Mesendoderm (in vitro differentiated cells): ENCODE results near the gene GMPPA.

ENCODE experiments used
- DNase-seq: peaks from one replicate; pipeline ENCODE4 v3.0.0; 2013
- H2AK5ac ChIP-seq: 2 replicates; pipeline ENCODE4 v1.6.1; 2013; ENCODE audit warnings: low read length, inconsistent platforms
- H2BK120ac ChIP-seq: 2 replicates; pipeline ENCODE4 v1.6.1; 2013; ENCODE audit warnings: low read depth, mild to moderate bottlenecking, low read length, moderate library complexity, mixed read lengths
- H2BK15ac ChIP-seq: replicated peaks from 2 replicates; pipeline ENCODE4 v1.6.1; 2013; ENCODE audit warnings: low read depth, mild to moderate bottlenecking, moderate library complexity
- H2BK5ac ChIP-seq: 2 replicates; pipeline ENCODE4 v1.6.1; 2013; ENCODE audit warnings: low read length, inconsistent platforms
- H3K18ac ChIP-seq: 2 replicates; pipeline ENCODE4 v1.6.1; 2013; ENCODE audit warnings: mild to moderate bottlenecking, low read length, mixed read lengths
- H3K23ac ChIP-seq: one replicate; pipeline ENCODE4 v1.6.1; 2013; ENCODE audit warnings: low read length
- H3K27ac ChIP-seq: 2 replicates; pipeline ENCODE4 v1.5.1; 2013; ENCODE audit warnings: low read depth, mild to moderate bottlenecking, inconsistent platforms, low read length, moderate library complexity
- H3K27me3 ChIP-seq: 2 replicates; pipeline ENCODE4 v1.6.1; 2013; ENCODE audit warnings: low read length, control low read depth, mild to moderate bottlenecking, inconsistent platforms; ENCODE audit not compliant: insufficient read depth, poor library complexity
- H3K36me3 ChIP-seq: 2 replicates; pipeline ENCODE4 v1.6.1; 2013; ENCODE audit warnings: low read length, inconsistent platforms; ENCODE audit not compliant: control insufficient read depth, insufficient read depth
- H3K4ac ChIP-seq: one replicate; pipeline ENCODE4 v1.6.1; 2013; ENCODE audit warnings: low read depth, mild to moderate bottlenecking, low read length, moderate library complexity
- H3K4me1 ChIP-seq: 2 replicates; pipeline ENCODE4 v1.6.1; 2013; ENCODE audit warnings: low read depth, low read length, inconsistent platforms; ENCODE audit not compliant: control insufficient read depth
- H3K4me2 ChIP-seq: 2 replicates; pipeline ENCODE4 v1.6.1; 2013; ENCODE audit warnings: low read length
- H3K4me3 ChIP-seq: 2 replicates; pipeline ENCODE4 v1.5.1; 2013; ENCODE audit warnings: mild to moderate bottlenecking, low read length
- H3K56ac ChIP-seq: one replicate; pipeline ENCODE4 v1.6.1; 2013; ENCODE audit warnings: low read length
- H3K79me1 ChIP-seq: 2 replicates; pipeline ENCODE4 v1.6.1; 2013; ENCODE audit warnings: low read length, inconsistent platforms
- H3K79me2 ChIP-seq: 2 replicates; pipeline ENCODE4 v1.6.1; 2013; ENCODE audit warnings: mild to moderate bottlenecking, low read length; ENCODE audit not compliant: control insufficient read depth, insufficient read depth
- H3K9ac ChIP-seq: 2 replicates; pipeline ENCODE4 v1.6.1; 2013; ENCODE audit warnings: low read length, inconsistent platforms
- H4K5ac ChIP-seq: one replicate; pipeline ENCODE4 v1.6.1; 2013; ENCODE audit warnings: low read length
- H4K8ac ChIP-seq: one replicate; pipeline ENCODE4 v1.6.1; 2013; ENCODE audit warnings: low read depth, mild to moderate bottlenecking, control low read depth, low read length, moderate library complexity
- WGBS: extraction: QIAGEN DNeasy Blood & Tissue Kit; methylation state at CpG from one replicate; pipeline ENCODE4 v1.1.7; 2013; ENCODE audit warnings: low lambda C conversion rate, missing lambda C conversion rate; ENCODE audit not compliant: insufficient coverage; ENCODE audit errors: extremely low coverage; 5-methylcytosine and 5-hydroxymethylcytosine counted together

GMPPA gene

DNA sequence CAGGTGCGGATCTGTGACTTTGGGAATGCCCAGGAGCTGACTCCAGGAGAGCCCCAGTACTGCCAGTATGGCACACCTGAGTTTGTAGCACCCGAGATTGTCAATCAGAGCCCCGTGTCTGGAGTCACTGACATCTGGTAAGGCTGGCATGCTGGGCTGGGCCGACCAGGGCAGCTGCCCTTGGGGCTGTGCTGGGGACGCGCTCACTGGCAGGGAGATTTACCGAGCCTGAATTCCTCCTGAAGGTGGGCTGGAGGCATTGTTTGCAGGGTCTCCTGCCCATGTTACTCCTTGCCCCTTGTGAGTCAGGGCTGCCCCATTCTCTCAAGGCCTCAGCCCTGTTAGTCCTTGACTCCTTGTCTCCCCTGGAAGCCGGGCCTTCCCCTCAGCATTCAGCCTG lies 18.7 kb upstream of the GMPPA start:
- no peaks in the 10 kb centered on the region for H3K4me1 ChIP-seq
- no peaks in the 10 kb centered on the region for H3K79me2 ChIP-seq
- H2BK15ac ChIP-seq = no peak overlapping the region
- no peak overlapping the region for H2BK5ac ChIP-seq
- H3K4me2 ChIP-seq = no peak overlapping the region
- H3K27me3 ChIP-seq = peaks cover 14% of the 10 kb centered on the region
- no peak overlapping the region for H2BK120ac ChIP-seq
- H3K9ac ChIP-seq = no peak overlapping the region
- no peaks in the 10 kb centered on the region for H3K36me3 ChIP-seq
- H3K23ac ChIP-seq = no peak overlapping the region
- H3K56ac ChIP-seq = no peak overlapping the region
- H3K27ac ChIP-seq = no peak overlapping the region
- no peak overlapping the region for H3K18ac ChIP-seq
- no peak overlapping the region for H3K4ac ChIP-seq
- no peak overlapping the region for H4K5ac ChIP-seq
- H3K4me3 ChIP-seq = no peak overlapping the region
- WGBS = no CpG with 5 or more reads among the region's 8 CpGs
- no peak overlapping the region for H4K8ac ChIP-seq
- DNase-seq = no peak
- H3K79me1 ChIP-seq = no peaks in the 10 kb centered on the region
- H2AK5ac ChIP-seq = no peak overlapping the region

DNA sequence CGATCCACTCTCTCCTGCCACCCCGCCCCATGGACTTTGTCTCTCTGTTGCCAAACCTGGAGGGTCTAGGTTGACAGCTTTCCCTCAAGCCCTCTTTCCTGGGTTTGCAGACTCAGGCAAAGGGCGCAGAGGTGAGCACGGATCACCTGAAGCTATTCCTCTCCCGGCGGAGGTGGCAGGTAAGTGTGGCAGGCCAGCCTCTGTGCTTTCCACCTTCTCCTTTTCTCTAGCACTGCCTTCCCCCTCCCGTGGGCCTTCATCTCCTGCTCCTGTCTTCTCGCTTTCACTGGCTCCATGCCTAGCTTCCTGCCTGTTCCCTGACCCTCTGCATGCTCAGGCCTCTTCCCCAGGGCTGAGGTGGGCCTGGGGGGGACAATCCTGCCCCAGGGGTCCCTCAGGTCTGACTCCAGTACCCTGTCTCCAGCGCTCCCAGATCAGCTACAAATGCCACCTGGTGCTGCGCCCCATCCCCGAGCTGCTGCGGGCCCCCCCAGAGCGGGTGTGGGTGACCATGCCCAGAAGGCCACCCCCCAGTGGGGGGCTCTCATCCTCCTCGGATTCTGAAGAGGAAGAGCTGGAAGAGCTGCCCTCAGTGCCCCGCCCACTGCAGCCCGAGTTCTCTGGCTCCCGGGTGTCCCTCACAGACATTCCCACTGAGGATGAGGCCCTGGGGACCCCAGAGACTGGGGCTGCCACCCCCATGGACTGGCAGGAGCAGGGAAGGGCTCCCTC lies 15.9 kb upstream of the GMPPA start:
- Histone ChIP-seq H3K4me2 (no peak overlapping the region), H3K27me3 (peaks cover 23% of the 10 kb centered on the region), H3K56ac (no peak overlapping the region), H2BK5ac (no peak overlapping the region), H3K23ac (no peak overlapping the region), H2AK5ac (no peak overlapping the region), H3K36me3 (no peaks in the 10 kb centered on the region), H4K8ac (no peak overlapping the region), H3K18ac (no peak overlapping the region), H3K4ac (no peak overlapping the region), H4K5ac (no peak overlapping the region), H3K4me1 (peaks cover 3% of the 10 kb centered on the region), H3K9ac (no peak overlapping the region), H2BK15ac (no peak overlapping the region), H3K4me3 (no peak overlapping the region), H3K79me1 (no peaks in the 10 kb centered on the region), H3K27ac (no peak overlapping the region), H3K79me2 (no peaks in the 10 kb centered on the region), H2BK120ac (no peak overlapping the region)
- DNase-seq = no peak
- WGBS = no CpG with 5 or more reads among the region's 17 CpGs

- Histone ChIP-seq H3K4me2 (peak overlapping the region; percentile 21), H4K5ac (no peak overlapping the region), H2AK5ac (no peak overlapping the region), H3K27ac (no peak overlapping the region), H2BK15ac (no peak overlapping the region), H3K4ac (no peak overlapping the region), H2BK5ac (no peak overlapping the region), H3K56ac (peak overlapping the region; percentile 59), H3K36me3 (no peaks in the 10 kb centered on the region), H2BK120ac (no peak overlapping the region), H3K9ac (peak overlapping the region; percentile 38), H3K23ac (no peak overlapping the region), H3K79me1 (no peaks in the 10 kb centered on the region), H3K4me1 (peaks cover 3% of the 10 kb centered on the region), H3K79me2 (no peaks in the 10 kb centered on the region), H3K18ac (no peak overlapping the region), H4K8ac (no peak overlapping the region), H3K4me3 (no peak overlapping the region), H3K27me3 (peaks cover 23% of the 10 kb centered on the region)
- no peak for DNase-seq
- WGBS = no CpG with 5 or more reads among the region's 58 CpGs
Observed at GRCh38 chr2:219483451-219484342, 15.0 kb upstream of the GMPPA start.

GRCh38 chr2:219484343-219485200 lies 14.1 kb upstream of the GMPPA start:
- Histone ChIP-seq H3K23ac (peak overlapping the region; percentile 66), H3K27ac (no peak overlapping the region), H2BK15ac (no peak overlapping the region), H4K5ac (no peak overlapping the region), H3K56ac (peak overlapping the region; percentile 59), H3K4me3 (no peak overlapping the region), H3K79me1 (no peaks in the 10 kb centered on the region), H3K9ac (peak overlapping the region; percentile 38), H3K27me3 (peaks cover 23% of the 10 kb centered on the region), H3K4me2 (peak overlapping the region; percentile 21), H3K4me1 (peaks cover 3% of the 10 kb centered on the region), H4K8ac (no peak overlapping the region), H2BK120ac (no peak overlapping the region), H3K18ac (no peak overlapping the region), H3K4ac (no peak overlapping the region), H2BK5ac (no peak overlapping the region), H2AK5ac (no peak overlapping the region), H3K79me2 (no peaks in the 10 kb centered on the region), H3K36me3 (no peaks in the 10 kb centered on the region)
- DNase-seq = no peak
- no CpG with 5 or more reads among the region's 89 CpGs for WGBS

GRCh38 chr2:219485201-219485580 lies 13.5 kb upstream of the GMPPA start:
- Histone ChIP-seq H2AK5ac (no peak overlapping the region), H4K5ac (no peak overlapping the region), H3K4me2 (no peak overlapping the region), H3K27ac (no peak overlapping the region), H3K23ac (no peak overlapping the region), H3K4ac (no peak overlapping the region), H3K79me2 (no peaks in the 10 kb centered on the region), H3K4me3 (no peak overlapping the region), H3K9ac (no peak overlapping the region), H2BK120ac (no peak overlapping the region), H2BK15ac (no peak overlapping the region), H2BK5ac (no peak overlapping the region), H4K8ac (no peak overlapping the region), H3K56ac (no peak overlapping the region), H3K79me1 (no peaks in the 10 kb centered on the region), H3K36me3 (no peaks in the 10 kb centered on the region), H3K18ac (no peak overlapping the region), H3K27me3 (peaks cover 23% of the 10 kb centered on the region), H3K4me1 (peaks cover 3% of the 10 kb centered on the region)
- DNase-seq = no peak
- no CpG with 5 or more reads among the region's 12 CpGs for whole genome bisulfite sequencing
